IMR-90 (cell line): ENCODE measurements around the gene PRELP.

ENCODE experiments used
- BHLHE40 ChIP-seq: fragments of 150-350 bp; IDR thresholded peaks from 2 replicates; pipeline ENCODE4 v1.6.1; 2016; ENCODE audit warnings: mild to moderate bottlenecking, low read depth, low read length
- CEBPB ChIP-seq: IDR thresholded peaks from 2 replicates; pipeline ENCODE4 v1.6.1; 2012; ENCODE audit warnings: low read depth, low read length, improper control_type of control experiment
- CHD1 ChIP-seq: IDR thresholded peaks from 2 replicates; pipeline ENCODE4 v1.6.1; 2012; ENCODE audit warnings: low read depth, low read length, improper control_type of control experiment
- FOS ChIP-seq: fragments of 150-350 bp; IDR thresholded peaks from 2 replicates; pipeline ENCODE4 v1.6.1; 2016; ENCODE audit warnings: low read depth, low read length
- MAFK ChIP-seq: IDR thresholded peaks from 2 replicates; pipeline ENCODE4 v1.6.1; 2012; ENCODE audit warnings: low read depth, low read length, improper control_type of control experiment
- POLR2A ChIP-seq: IDR thresholded peaks from 2 replicates; pipeline ENCODE4 v1.6.1; 2012; ENCODE audit warnings: mild to moderate bottlenecking, low read depth, low read length
- RAD21 ChIP-seq: IDR thresholded peaks from 2 replicates; pipeline ENCODE4 v1.6.1; 2012; ENCODE audit warnings: low read length, improper control_type of control experiment
- RFX5 ChIP-seq: IDR thresholded peaks from 2 replicates; pipeline ENCODE4 v1.8.0; 2012; ENCODE audit warnings: low read depth, mild to moderate bottlenecking, low read length, moderate library complexity
- SMC3 ChIP-seq: fragments of 150-350 bp; IDR thresholded peaks from 2 replicates; pipeline ENCODE4 v1.6.1; 2016; ENCODE audit warnings: low read depth, mild to moderate bottlenecking, antibody characterized with exemption, low read length, moderate library complexity
- TF ChIP-seq, protein P1 (sequence below): conservative IDR thresholded peaks from 2 replicates; pipeline ENCODE4 v1.5.1; 2012; ENCODE audit warnings: mild to moderate bottlenecking, low read depth, low read length, improper control_type of control experiment
- TF ChIP-seq, protein P2 (sequence below): fragments of 150-350 bp; IDR thresholded peaks from 2 replicates; pipeline ENCODE4 v1.6.1; 2017; ENCODE audit warnings: mild to moderate bottlenecking, antibody characterized with exemption, low read length, low read depth
- TF ChIP-seq, protein P3 (sequence below): fragments of 150-350 bp; IDR thresholded peaks from 2 replicates; pipeline ENCODE4 v1.6.1; 2016; ENCODE audit warnings: low read depth, mild to moderate bottlenecking, low read length, moderate library complexity, borderline replicate concordance

DNA sequence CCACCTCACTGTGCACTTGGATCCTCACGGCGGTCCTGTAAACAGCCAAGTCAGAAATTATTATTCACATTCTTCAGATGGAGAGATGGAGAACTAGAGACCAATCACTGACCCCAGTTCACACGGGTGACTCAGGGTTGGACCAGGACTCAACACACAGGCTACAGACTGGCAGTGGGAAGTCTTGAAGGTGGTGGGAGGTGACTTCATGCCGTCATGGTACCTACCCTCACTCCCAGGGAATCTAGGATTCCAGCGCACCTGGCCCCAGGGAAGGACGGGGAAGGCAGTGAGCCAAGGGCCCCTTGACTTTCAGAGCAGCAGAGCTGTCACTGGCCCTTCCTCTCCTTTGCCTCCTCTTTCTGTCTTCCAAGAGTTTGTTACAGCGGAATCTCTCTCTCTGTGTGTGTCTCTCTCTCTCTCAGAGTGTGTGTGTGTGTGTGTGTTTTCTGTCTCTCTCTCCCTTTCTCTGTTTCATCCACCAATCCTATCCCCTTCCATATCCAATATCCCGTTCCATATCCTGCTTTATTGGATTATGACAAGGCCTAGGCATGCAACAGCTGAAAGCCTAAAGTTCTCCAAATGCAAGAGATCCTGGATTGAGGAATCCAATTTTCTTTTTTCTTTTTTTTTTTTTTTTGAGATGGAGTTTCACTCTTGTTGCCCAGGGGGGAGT is 30.1 kb downstream of the PRELP start:
- TF ChIP-seq POLR2A (no peak), SMC3 (no peak), CEBPB (no peak), RAD21 (no peak), RFX5 (no peak), CHD1 (no peak), FOS (no peak), BHLHE40 (no peak), MAFK (no peak)
- TF ChIP-seq, protein P1, sequence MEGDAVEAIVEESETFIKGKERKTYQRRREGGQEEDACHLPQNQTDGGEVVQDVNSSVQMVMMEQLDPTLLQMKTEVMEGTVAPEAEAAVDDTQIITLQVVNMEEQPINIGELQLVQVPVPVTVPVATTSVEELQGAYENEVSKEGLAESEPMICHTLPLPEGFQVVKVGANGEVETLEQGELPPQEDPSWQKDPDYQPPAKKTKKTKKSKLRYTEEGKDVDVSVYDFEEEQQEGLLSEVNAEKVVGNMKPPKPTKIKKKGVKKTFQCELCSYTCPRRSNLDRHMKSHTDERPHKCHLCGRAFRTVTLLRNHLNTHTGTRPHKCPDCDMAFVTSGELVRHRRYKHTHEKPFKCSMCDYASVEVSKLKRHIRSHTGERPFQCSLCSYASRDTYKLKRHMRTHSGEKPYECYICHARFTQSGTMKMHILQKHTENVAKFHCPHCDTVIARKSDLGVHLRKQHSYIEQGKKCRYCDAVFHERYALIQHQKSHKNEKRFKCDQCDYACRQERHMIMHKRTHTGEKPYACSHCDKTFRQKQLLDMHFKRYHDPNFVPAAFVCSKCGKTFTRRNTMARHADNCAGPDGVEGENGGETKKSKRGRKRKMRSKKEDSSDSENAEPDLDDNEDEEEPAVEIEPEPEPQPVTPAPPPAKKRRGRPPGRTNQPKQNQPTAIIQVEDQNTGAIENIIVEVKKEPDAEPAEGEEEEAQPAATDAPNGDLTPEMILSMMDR = no peak
- TF ChIP-seq, protein P2, sequence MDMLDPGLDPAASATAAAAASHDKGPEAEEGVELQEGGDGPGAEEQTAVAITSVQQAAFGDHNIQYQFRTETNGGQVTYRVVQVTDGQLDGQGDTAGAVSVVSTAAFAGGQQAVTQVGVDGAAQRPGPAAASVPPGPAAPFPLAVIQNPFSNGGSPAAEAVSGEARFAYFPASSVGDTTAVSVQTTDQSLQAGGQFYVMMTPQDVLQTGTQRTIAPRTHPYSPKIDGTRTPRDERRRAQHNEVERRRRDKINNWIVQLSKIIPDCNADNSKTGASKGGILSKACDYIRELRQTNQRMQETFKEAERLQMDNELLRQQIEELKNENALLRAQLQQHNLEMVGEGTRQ = no peak
- TF ChIP-seq, protein P3, sequence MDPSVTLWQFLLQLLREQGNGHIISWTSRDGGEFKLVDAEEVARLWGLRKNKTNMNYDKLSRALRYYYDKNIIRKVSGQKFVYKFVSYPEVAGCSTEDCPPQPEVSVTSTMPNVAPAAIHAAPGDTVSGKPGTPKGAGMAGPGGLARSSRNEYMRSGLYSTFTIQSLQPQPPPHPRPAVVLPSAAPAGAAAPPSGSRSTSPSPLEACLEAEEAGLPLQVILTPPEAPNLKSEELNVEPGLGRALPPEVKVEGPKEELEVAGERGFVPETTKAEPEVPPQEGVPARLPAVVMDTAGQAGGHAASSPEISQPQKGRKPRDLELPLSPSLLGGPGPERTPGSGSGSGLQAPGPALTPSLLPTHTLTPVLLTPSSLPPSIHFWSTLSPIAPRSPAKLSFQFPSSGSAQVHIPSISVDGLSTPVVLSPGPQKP = no peak
